WI38 (cell line): ENCODE data around the gene PLS3.
A peak's percentile ranks its signal among the peaks of the same experiment; 100 is the strongest.

ENCODE experiments used
- H3K4me3 ChIP-seq: 2 replicates; pipeline ENCODE4 v1.5.1; 2011; ENCODE audit warnings: low read depth, mild to moderate bottlenecking, control low read depth, low read length
- CTCF ChIP-seq: IDR thresholded peaks from 2 replicates; pipeline ENCODE4 v1.5.1; 2012; ENCODE audit warnings: low read depth, mild to moderate bottlenecking, control low read depth, low read length

The PLS3 gene

GRCh38 chrX:115690511-115691216 is 129.7 kb downstream of the PLS3 start:
- no peak overlapping the region for H3K4me3 ChIP-seq
- peak; percentile 76 for TF ChIP-seq CTCF

DNA sequence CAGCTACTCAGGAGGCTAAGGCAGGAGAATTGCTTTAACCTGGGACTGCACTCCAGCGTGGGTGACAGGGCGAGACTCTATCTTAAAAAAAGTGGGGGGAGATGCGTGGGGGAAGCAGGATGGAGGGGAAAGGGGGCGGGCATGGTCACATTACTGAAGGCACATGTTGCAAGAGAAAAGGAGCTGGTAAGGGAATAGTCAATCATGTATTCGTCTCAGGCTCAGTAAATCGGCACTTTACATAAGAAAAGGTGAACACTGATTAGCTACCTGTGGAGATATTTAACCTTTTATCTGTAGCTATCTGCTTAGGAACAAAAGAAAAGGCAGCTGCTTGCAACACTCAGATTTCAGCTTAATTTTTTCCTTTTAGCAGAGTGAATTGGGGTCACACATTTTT is 132.5 kb downstream of the PLS3 start:
- H3K4me3 ChIP-seq = no peak overlapping the region
- no peak for TF ChIP-seq CTCF

GRCh38 chrX:115694028-115694427 is 133.1 kb downstream of the PLS3 start:
- H3K4me3 ChIP-seq = no peak overlapping the region
- TF ChIP-seq CTCF = no peak

- TF ChIP-seq CTCF = no peak
- no peak overlapping the region for H3K4me3 ChIP-seq
These were observed 135.1 kb downstream of the PLS3 start for GRCh38 chrX:115696039-115696438.

DNA sequence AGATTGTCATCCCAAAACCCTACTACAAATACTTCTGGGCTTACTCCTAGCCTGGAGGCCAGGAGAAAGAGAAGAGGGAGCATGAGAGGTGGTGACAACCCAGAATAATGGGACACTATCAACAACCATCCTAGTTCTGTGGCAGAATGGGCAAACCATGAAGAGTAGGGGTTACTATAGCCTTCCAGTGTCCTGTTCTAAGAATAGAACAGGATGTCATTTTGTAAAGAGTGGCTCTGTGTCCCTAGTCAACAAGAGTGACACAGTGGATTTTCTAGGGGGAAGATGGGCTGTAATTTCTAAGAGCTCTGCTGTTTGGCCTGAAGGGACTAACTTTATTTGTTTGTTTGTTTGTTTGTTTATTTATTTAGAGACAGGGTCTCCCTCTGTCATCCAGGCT is 136.0 kb downstream of the PLS3 start:
- no peak for TF ChIP-seq CTCF
- H3K4me3 ChIP-seq = no peak overlapping the region

DNA sequence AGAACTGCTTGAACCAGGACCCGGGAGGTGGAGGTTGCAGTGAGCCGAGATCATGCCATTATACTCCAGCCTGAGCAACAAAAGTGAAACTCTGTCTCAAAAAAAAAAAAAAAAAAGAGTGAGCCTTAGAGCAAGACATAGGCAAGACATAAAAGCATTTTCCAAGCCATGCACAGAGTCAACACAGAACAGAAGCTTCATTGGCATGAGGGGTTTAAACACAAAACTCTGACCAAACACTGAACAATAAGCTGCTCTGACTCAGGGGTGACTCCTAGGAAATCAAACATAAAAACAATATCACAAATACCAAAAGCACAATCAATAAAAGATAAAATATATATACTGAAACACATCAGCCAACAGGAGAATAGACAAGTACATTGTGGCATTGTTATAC is 136.8 kb downstream of the PLS3 start:
- no peak overlapping the region for H3K4me3 ChIP-seq
- no peak for TF ChIP-seq CTCF
